GM12864 (cell line): ENCODE data around the gene LCOR.

Source experiments
- DNase-seq: peaks from one replicate; pipeline ENCODE4 v3.0.0-alpha.2; 2011; ENCODE audit warnings: low read depth
- H3K4me3 ChIP-seq: 2 replicates; pipeline ENCODE4 v1.5.1; 2011; ENCODE audit warnings: mild to moderate bottlenecking, low read depth, low read length, control low read depth
- CTCF ChIP-seq: IDR thresholded peaks from 2 replicates; pipeline ENCODE4 v1.5.1; 2011; ENCODE audit warnings: low read depth, mild to moderate bottlenecking, moderate library complexity, low read length, control low read depth, inconsistent platforms; ENCODE audit errors: missing control alignments

Gene LCOR

DNA sequence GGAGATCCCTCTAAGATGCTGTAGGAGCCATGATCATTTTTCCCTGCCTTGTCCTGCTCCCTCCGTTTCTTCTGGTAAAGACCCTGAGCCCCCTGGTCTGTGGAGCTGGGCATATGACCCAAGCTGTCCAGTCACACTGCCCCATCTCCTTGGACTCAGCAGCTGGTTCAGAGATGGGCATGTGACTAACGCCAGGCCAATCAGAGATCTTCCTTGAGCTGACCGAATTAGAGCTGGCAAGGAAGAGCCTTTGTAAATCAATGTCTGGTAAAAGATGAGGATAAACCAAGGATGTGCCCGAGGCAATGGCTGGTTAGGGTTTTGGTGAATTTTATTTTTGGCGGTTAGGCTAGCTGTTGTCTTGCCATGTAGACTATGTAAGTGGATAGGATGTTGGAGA lies 173.3 kb downstream of the LCOR start:
- no peak for TF ChIP-seq CTCF
- no peak for DNase-seq
- no peak overlapping the region for H3K4me3 ChIP-seq

DNA sequence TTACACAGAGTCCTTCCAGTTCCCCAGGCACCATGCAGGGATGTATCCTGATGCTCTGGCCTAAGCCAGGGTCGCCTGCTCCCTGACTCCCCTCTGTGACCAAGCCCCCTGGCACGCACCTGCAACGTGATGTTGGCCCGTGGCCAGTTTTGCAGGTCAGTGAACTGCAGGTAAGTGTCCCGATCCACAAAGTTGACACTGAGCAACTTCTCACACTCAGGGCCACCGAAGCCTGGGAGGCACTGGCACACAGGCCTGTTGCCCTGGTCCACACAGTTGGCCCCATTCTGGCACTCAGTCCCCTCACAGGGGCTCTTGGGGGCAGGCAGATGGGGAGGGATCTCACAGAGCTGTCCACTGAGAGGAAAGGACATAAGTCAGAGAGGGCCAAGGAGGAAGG lies 174.3 kb downstream of the LCOR start:
- no peak overlapping the region for H3K4me3 ChIP-seq
- no peak for DNase-seq
- TF ChIP-seq CTCF: no peak

GRCh38 chr10:97007417-97007816 lies 175.3 kb downstream of the LCOR start:
- no peak for TF ChIP-seq CTCF
- no peak overlapping the region for H3K4me3 ChIP-seq
- no peak for DNase-seq

DNA sequence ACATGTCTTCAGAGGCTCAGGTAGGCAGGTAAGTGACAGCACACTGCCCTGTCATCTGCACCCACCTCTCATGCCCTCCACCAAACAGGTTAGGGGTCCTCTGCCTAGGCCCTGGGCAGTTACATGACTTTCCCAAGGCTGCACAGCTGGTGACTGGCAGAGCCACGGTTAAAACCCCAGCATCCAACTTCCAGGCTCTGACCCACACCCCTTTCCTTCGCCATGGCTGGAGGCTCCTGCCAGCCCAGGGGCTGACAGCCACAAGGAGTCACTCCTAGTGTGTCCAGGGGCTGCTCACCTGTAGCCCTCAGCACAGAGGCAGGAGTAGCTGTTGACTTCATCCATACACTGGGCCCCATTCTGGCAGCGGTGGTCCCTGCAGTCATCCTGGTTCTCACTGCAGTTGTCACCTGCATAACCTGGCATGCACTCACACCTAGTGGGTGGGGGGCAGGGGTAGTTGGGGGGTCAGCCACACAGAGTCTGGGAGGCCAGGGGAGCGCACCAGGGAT lies 178.7 kb downstream of the LCOR start:
- no peak for DNase-seq
- no peak overlapping the region for H3K4me3 ChIP-seq
- TF ChIP-seq CTCF: no peak

DNA sequence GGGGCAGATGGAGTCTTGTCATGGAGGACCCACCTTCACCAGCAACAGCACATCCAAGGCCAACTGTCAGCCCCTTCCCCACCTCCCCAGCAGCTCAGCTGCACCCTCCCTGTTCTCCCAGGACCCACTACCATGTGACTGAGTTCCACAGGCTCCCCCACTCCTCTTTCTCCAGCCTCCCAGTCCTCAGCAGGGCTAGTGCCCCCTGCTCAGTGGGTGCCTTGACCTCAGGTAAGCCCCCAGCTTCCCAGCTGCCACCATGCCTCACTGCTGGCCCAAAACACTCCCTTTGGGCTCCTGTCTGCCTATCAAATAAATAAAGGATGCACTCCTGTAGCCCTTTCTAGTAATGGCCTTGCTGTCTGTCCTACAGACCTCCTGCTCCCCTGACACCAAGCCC lies 179.3 kb downstream of the LCOR start:
- H3K4me3 ChIP-seq: no peak overlapping the region
- TF ChIP-seq CTCF: no peak
- DNase-seq: no peak

DNA sequence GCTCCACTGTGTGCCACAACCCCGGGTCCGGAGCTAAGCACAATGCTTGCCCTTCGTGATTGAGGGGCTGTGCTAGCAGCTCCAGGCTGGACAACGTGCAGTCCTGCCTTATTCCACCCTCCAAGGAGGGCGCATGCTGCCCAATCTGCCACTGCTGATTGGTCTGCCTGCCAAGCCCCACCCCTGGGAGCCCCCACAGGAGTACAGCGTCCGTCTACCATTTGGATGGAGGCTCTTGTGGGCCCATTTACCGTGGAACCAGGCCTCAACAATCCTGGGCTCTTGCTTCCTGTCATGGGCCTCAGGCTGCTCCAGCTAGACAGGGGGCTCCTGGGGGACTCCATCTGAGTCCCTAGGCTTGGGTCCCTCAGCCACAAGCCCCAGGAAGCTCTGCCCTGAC lies 180.4 kb downstream of the LCOR start:
- DNase-seq: no peak
- H3K4me3 ChIP-seq: no peak overlapping the region
- no peak for TF ChIP-seq CTCF

DNA sequence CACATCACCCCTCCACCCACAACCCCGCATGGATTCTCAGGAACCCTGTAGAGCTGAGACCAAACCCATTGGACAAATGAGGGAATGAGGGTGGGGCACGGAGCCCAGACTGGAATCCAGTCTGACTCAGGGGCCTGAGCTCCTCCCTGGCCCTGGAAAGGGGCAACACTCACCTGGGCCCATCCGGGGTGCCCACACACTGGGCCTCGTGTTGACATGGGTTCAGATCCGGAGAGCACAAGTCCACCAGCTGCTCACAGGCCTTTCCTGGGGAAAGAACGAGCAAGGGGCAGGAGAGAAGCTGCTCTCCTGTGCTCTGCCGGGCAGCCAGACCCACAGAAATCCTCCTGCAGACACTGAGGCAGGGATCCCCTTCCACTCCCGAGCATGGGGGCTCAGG lies 181.5 kb downstream of the LCOR start:
- no peak overlapping the region for H3K4me3 ChIP-seq
- no peak for TF ChIP-seq CTCF
- no peak for DNase-seq
